Fibroblast of pulmonary artery (primary cell): ENCODE data around the gene THAP7.
"Not testable (repeated sequence)": the region's sequence is repeated elsewhere in the genome, so short reads cannot be mapped to it uniquely, and the experiment has no call there.

Experiments used
- DNase-seq: peaks from one replicate; pipeline ENCODE4 v3.0.0-alpha.2; 2010; ENCODE audit warnings: low read depth
- H3K4me3 ChIP-seq: replicated peaks from 2 replicates; pipeline ENCODE4 v1.5.1; 2011; ENCODE audit warnings: low read depth, mild to moderate bottlenecking, control low read depth, low read length, moderate library complexity
- TF ChIP-seq, protein P1 (sequence below): IDR thresholded peaks from 2 replicates; pipeline ENCODE4 v1.5.1; 2011; ENCODE audit warnings: mild to moderate bottlenecking, control low read depth, low read length, inconsistent platforms; ENCODE audit errors: missing control alignments

The THAP7 gene, protein sequence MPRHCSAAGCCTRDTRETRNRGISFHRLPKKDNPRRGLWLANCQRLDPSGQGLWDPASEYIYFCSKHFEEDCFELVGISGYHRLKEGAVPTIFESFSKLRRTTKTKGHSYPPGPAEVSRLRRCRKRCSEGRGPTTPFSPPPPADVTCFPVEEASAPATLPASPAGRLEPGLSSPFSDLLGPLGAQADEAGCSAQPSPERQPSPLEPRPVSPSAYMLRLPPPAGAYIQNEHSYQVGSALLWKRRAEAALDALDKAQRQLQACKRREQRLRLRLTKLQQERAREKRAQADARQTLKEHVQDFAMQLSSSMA

DNA sequence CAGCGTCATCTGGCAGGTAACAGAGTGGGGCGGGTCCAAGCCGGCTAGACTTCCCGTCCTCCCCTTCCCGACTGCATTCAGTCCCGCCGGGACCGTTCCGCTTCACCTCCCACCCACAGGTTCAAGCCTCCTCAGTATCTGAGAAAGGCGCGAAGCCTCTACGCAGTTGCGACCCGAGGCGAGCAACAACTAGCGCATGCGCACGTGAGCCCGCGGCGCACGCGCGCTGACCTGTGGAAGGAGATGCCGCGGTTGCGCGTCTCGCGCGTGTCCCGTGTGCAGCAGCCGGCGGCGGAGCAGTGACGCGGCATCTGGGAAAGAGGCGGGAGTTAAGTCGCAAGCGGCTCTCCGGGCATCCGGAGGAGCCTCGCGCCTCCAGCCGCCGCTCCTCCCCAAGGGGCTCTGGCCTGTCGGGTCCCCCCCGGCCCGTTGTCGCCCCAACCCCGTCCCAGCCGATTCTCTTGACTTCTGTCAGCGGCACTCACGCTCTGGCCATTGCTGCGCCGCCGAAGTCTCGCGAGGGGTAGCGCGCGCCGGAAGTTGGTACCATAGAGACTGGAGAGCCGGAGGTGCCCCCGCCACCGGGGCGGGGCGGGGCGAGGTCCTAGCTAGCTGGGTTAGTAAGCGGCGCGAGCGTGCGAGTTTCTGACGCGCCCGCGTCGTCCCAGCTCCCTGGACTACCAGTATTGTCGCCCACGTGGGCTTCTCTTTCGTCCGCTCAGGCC lies at the start of gene THAP7:
THAP7 (minus strand) TSS at position 518 of the 725 bp plus-strand sequence; CDS start at position 311, 207 bp downstream.
- H3K4me3 ChIP-seq = peak within 1 kb of the TSS; percentile 91
- TF ChIP-seq, protein P1, sequence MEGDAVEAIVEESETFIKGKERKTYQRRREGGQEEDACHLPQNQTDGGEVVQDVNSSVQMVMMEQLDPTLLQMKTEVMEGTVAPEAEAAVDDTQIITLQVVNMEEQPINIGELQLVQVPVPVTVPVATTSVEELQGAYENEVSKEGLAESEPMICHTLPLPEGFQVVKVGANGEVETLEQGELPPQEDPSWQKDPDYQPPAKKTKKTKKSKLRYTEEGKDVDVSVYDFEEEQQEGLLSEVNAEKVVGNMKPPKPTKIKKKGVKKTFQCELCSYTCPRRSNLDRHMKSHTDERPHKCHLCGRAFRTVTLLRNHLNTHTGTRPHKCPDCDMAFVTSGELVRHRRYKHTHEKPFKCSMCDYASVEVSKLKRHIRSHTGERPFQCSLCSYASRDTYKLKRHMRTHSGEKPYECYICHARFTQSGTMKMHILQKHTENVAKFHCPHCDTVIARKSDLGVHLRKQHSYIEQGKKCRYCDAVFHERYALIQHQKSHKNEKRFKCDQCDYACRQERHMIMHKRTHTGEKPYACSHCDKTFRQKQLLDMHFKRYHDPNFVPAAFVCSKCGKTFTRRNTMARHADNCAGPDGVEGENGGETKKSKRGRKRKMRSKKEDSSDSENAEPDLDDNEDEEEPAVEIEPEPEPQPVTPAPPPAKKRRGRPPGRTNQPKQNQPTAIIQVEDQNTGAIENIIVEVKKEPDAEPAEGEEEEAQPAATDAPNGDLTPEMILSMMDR = no peak
- peak; percentile 95 for DNase-seq

DNA sequence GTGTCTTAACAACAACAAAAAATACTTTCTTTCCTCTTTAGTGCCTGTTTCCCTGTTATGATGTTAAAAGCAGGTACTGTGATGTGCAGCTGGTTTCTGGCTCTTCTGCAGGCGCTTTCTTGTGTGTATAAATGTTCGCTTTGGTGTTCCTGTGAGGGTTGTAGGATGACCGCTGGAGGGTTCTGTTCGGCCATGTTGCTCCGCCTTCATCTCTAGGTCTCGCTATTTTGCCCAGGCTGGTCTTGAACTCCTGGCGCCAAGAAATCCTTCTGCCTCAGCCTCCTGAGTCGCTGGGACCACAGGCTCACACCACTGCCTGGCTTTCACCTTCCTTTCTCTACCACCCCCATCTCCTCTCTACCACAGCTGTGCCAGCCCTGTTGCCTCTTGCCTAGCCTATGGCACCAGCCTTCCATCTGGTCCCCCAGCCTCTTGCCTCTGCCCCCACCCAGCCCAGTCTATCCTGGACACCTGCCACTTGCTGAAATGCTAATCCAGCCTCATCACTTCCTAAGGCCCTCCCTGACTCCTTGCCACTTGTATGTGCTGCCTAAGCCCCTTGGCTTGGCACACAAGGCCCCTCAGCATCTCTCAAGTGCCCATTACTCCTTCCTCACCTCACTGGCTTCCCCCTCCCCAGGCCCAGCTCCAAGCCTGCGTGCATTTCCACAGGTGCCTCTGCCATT lies 49.4 kb upstream of the THAP7 start:
- TF ChIP-seq, protein P1 = no peak
- no peak for DNase-seq
- H3K4me3 ChIP-seq = no peak overlapping the region

DNA sequence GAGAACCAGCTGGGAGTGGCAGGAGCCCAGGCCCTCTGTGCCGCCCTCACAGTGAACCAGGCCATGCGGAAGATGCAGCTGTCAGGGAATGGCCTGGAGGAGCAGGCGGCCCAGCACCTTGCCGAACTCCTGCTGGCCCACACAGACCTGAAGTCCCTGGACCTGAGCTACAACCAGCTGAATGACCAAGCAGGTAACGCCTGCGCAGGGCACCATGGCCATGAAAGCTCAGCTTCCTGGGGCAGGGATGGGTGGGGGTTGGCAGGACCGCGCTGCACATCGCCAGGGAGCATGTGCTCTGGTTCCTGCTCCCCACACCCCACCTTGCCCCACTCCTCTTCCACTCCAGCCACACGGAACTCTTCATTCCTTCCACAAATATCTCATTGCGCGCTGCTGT lies 47.0 kb upstream of the THAP7 start:
- H3K4me3 ChIP-seq, DNase-seq: not testable (repeated sequence)

DNA sequence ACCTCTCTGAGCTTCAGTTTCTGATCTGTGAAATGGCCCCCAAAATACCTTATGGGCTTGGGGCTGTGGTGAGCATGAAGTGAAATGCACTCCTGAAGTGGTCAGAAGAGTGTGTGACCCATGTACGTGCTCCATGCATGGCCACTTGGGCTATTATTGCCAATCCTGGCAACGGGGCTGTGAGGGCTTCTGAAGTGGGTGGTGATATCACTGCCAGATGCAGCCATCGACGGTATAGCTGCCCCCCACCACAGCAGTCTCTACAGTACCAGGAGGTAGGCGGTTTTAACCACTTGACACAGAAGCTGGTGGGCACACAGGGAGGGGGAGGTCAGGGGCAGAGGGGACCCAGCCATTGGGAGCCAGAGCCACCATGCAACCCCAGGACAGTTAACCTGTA lies 46.5 kb upstream of the THAP7 start:
- not testable (repeated sequence) for H3K4me3 ChIP-seq

DNA sequence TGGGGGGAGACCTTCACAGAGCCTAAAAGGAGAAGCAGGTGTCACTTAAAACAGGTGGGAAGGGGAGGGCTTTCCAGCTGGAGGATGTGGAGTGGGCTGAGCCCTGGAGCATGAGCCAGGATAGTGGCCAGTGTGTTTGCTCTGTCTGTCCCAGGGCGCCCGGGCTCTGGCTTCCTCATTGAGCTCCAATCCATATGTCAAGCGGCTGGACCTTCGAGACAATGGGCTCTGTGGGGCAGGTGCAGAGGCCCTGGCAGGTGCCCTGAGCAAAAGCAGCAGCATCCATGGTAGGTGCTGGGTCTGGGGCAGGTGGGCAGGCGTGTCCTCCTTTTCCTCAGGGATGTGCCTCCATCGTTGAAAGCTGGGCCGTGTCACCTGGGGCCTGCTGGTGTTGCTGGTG lies 45.8 kb upstream of the THAP7 start:
- DNase-seq = no peak
- no peak overlapping the region for H3K4me3 ChIP-seq
- TF ChIP-seq, protein P1 = no peak

More for the DNA sequence above, 46.5 kb upstream of the THAP7 start:
- DNase-seq = not testable (repeated sequence)

DNA sequence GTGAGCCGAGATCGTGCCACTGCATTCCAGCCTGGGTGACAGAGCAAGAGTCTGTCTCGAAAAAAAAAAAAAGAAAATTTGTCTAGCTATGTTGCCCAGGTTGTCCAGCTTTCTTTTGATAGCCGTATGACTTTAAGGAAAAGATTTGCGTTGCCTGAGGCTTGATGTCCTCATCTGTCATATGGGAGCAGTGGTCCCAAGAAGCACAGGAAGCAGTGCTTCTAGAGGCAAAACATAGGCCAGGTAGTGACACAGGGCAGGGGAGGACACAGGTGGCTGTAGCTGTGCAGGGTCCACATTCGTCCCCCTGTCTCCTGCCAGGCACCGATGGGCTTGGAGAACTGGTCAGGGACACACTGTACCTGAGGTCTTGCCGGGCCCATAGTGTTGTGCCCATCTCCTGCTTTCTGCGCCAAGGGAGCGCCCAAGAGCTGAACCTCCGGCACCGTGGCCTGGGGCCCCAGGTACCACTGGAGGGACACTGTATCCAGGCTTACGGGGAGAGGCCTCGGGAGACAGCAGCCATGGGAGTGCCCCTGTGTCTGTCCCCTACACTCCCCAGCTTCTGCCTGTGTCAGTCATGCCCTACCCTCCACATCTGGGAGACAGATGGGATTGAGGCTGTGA lies 45.2 kb upstream of the THAP7 start:
- TF ChIP-seq, protein P1 = no peak
- DNase-seq = no peak
- no peak overlapping the region for H3K4me3 ChIP-seq

DNA sequence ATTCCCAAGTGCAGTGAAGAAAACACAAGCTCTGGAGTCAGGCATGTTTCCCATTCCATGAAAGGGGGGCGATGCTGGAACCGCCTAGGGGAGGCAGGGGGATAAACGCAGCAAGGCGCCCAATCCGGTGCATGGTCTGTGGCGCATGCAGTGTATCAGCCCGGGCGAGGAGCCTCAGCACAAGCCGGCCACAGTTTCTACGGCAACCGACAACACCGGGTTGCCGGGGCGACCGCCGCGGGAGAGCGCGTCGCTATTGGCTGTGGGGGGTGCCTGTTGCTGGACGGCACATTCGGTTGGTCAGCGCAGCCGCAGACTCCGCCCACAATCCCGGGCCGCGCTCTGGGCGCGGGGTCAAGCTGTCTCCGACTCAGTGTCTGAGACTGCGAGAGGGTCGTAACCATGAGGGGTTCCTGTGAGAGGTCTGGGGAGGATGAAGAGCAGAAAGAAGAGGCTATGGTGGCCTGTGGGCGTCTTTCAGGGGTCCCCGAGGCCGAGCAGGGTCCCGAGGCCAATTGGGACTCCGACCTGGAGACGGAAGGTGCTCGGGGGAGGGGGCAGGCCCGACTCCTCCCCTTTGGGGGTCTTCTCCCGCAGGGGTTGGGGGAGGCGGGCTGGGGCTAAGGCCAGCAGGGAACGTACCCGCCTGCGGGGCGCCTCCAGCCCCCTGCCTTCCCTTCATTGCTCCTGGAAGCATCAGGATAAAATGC lies 43.8 kb upstream of the THAP7 start, which contains the start of gene LRRC74B:
LRRC74B (plus strand) TSS at position 362 of the 710 bp plus-strand sequence; CDS start at position 403, 41 bp downstream.
- TF ChIP-seq, protein P1 = no peak
- peak; percentile 91 for DNase-seq
- H3K4me3 ChIP-seq = peak within 1 kb of the TSS; percentile 57
